ENCODE data around the gene MBNL1.

DNA sequence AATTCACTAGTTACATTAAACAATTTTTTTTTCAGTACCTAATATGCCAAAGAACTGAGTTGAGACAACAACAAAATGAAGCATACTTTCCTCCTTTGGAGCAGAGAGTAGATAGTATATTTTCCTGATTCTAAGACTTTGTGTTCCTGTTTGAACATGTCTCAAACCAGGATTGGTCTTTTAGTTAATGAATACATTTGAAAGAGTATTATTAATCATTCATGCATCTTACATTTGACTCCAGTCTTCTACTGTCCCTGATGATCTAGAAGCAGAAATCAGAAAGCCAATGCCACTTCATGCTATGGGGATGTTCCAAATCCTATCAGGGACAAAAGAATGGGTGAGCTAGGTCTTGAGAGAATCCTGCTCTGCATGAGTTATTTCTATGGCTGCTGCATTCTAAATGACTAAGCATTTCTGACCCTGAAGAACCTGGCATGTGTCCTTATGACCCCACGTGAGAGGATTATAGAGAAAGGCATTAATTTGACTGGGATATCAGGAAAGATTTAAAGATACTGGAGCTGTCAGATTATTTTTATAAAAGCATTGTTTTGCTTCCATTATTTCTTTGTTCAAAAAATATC lies 32.9 kb upstream of the MBNL1 start:
- no peak for TF ChIP-seq POLR2A (IDR thresholded peaks at IDR 0.05)
- TF ChIP-seq, protein P1, sequence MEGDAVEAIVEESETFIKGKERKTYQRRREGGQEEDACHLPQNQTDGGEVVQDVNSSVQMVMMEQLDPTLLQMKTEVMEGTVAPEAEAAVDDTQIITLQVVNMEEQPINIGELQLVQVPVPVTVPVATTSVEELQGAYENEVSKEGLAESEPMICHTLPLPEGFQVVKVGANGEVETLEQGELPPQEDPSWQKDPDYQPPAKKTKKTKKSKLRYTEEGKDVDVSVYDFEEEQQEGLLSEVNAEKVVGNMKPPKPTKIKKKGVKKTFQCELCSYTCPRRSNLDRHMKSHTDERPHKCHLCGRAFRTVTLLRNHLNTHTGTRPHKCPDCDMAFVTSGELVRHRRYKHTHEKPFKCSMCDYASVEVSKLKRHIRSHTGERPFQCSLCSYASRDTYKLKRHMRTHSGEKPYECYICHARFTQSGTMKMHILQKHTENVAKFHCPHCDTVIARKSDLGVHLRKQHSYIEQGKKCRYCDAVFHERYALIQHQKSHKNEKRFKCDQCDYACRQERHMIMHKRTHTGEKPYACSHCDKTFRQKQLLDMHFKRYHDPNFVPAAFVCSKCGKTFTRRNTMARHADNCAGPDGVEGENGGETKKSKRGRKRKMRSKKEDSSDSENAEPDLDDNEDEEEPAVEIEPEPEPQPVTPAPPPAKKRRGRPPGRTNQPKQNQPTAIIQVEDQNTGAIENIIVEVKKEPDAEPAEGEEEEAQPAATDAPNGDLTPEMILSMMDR (IDR thresholded peaks at IDR 0.05) = no peak
